Caco-2 (cell line): ENCODE results near the gene ZC2HC1C. TPM values are rescaled to one million over a fixed set of nuclear protein-coding genes. Genes with fewer than 3 reads are reported as not detected.

Experiments
- BruUV-seq: library from RNA; stranded (reverse); fragments of 400-500 nt; replicated peaks from 2 replicates; lab custom pipeline; 2021; lab: Mats Ljungman, UMichigan
- CTCF ChIA-PET: fragments of 300-600 bp; sonication (Branson Sonifier 250); formaldehyde crosslinking; loops from one replicate; lab custom pipeline; 2022; ENCODE audit warnings: antibody characterized with exemption; lab: Charles Lee
- POLR2A ChIA-PET: fragments of 300-600 bp; sonication (Branson Sonifier 250); formaldehyde crosslinking; loops from one replicate; lab custom pipeline; 2022; ENCODE audit warnings: antibody characterized with exemption; lab: Charles Lee
- DNase-seq, 2 experiments: peaks; one replicate each; pipeline versions ENCODE4 v3.0.0 to v3.0.0-alpha.2; 2020 to 2022
- H3K27me3 ChIP-seq: replicated peaks from 2 replicates; pipeline ENCODE4 v1.6.0; 2011; ENCODE audit warnings: low read length; ENCODE audit not compliant: control insufficient read depth, insufficient read depth
- H3K36me3 ChIP-seq: 2 replicates; pipeline ENCODE4 v1.5.1; 2011; ENCODE audit warnings: low read length; ENCODE audit not compliant: control insufficient read depth, insufficient read depth
- H3K4me1 ChIP-seq: fragments of 250-450 bp; sonication (Bioruptor Pico); 2 replicates; pipeline ENCODE4 v1.5.1; 2020; ENCODE audit warnings: mild to moderate bottlenecking
- H3K4me3 ChIP-seq: 2 replicates; pipeline ENCODE4 v1.5.1; 2011; ENCODE audit warnings: low read depth, mild to moderate bottlenecking, control low read depth, low read length
- H3K9me3 ChIP-seq: fragments of 250-450 bp; sonication (Bioruptor Pico); 2 replicates; pipeline ENCODE4 v1.5.1; 2020; ENCODE audit warnings: mild to moderate bottlenecking, moderate library complexity
- H3K27ac Mint-ChIP-seq: one replicate; pipeline ENCODE4 v1.8.0; 2022; ENCODE audit warnings: mixed read lengths; ENCODE audit not compliant: unreplicated experiment
- H3K27me3 Mint-ChIP-seq: one replicate; pipeline ENCODE4 v1.8.0; 2022; ENCODE audit warnings: mixed read lengths; ENCODE audit not compliant: insufficient read depth, unreplicated experiment
- H3K36me3 Mint-ChIP-seq: one replicate; pipeline ENCODE4 v1.8.0; 2022; ENCODE audit warnings: mild to moderate bottlenecking, mixed read lengths; ENCODE audit not compliant: insufficient read depth, unreplicated experiment
- H3K4me1 Mint-ChIP-seq: one replicate; pipeline ENCODE4 v1.8.0; 2022; ENCODE audit warnings: low read depth, mixed read lengths; ENCODE audit not compliant: unreplicated experiment
- H3K4me3 Mint-ChIP-seq: one replicate; pipeline ENCODE4 v1.8.0; 2022; ENCODE audit warnings: mild to moderate bottlenecking, moderate library complexity, mixed read lengths; ENCODE audit not compliant: unreplicated experiment
- H3K9me3 Mint-ChIP-seq: one replicate; pipeline ENCODE4 v1.8.0; 2022; ENCODE audit warnings: mixed read lengths; ENCODE audit not compliant: unreplicated experiment
- CTCF ChIP-seq, 2 experiments: fragments of 200-600 bp in 1 of 2; IDR thresholded peaks; 1 replicate in 1 of 2; 2 replicates in 1 of 2; pipeline versions ENCODE4 v1.5.1 to v1.8.0; 2011 to 2022; ENCODE audit warnings: antibody characterized with exemption in 1 of 2, control low read depth in 1 of 2, inconsistent platforms in 1 of 2, low read depth in 1 of 2, low read length in 1 of 2, mild to moderate bottlenecking in 1 of 2, moderate library complexity in 1 of 2; ENCODE audit not compliant: insufficient read depth in 1 of 2, severe bottlenecking in 1 of 2, unreplicated experiment in 1 of 2
- intact Hi-C: fragments of 100-400 bp; cut with micrococcal nuclease; formaldehyde crosslinking; loops from one replicate; pipeline ENCODE4 v1.10.0; 2022; ENCODE audit not compliant: unreplicated experiment
- total RNA-seq: library from RNA; stranded (reverse); gene quantifications from 2 replicates; pipeline ENCODE4 v1.2.3, GENCODE V29; 2022

The ZC2HC1C gene
- total RNA-seq, 1 experiment from 2014 or later, result 2.5 TPM

GRCh38 chr14:75030147-75030546, 39.3 kb upstream of the ZC2HC1C start:
- no peaks in the 10 kb centered on the region for H3K27me3 Mint-ChIP-seq
- Histone ChIP-seq H3K4me1 (no peaks in the 10 kb centered on the region), H3K36me3 (no peaks in the 10 kb centered on the region; the same call in 1 of the 2 replicates), H3K4me3 (no peak overlapping the region), H3K27me3 (no peaks in the 10 kb centered on the region), H3K9me3 (no peaks in the 10 kb centered on the region)
- H3K4me3 Mint-ChIP-seq, result no peak overlapping the region
- TF ChIP-seq CTCF (IDR thresholded peaks at IDR 0.05; ENCODE audit: insufficient read depth in 1 of 2, low read depth in 1 of 2, low read length in 1 of 2, severe bottlenecking in 1 of 2, unreplicated experiment in 1 of 2), result no peak
- ChIA-PET POLR2A (interaction anchor here (0.7 kb wide), 1 partner anchor 613 kb away, joined by 3 read pairs; no protein-coding TSS in a partner anchor), CTCF (no interaction called here)
- no TSS peak for BruUV-seq
- intact Hi-C loops, result no loop called here
- no peak for DNase-seq
- no peaks in the 10 kb centered on the region for H3K9me3 Mint-ChIP-seq
- H3K4me1 Mint-ChIP-seq, result no peaks in the 10 kb centered on the region
- H3K36me3 Mint-ChIP-seq, result peaks cover 45% of the 10 kb centered on the region
- H3K27ac Mint-ChIP-seq, result no peak overlapping the region

GRCh38 chr14:75032939-75033338, 36.5 kb upstream of the ZC2HC1C start:
- Mint-ChIP-seq H3K4me1 (no peaks in the 10 kb centered on the region), H3K9me3 (no peaks in the 10 kb centered on the region), H3K4me3 (no peak overlapping the region), H3K27me3 (no peaks in the 10 kb centered on the region), H3K27ac (no peak overlapping the region), H3K36me3 (peaks cover 57% of the 10 kb centered on the region)
- no peak overlapping the region for H3K4me3 ChIP-seq
- CTCF ChIA-PET, result no interaction called here
- no peaks in the 10 kb centered on the region for H3K27me3 ChIP-seq
- H3K9me3 ChIP-seq, result no peaks in the 10 kb centered on the region
- no TSS peak for BruUV-seq
- POLR2A ChIA-PET, result no interaction called here
- intact Hi-C loops, result no loop called here
- H3K36me3 ChIP-seq, result no peaks in the 10 kb centered on the region; the same call in none of the 2 replicates
- no peaks in the 10 kb centered on the region for H3K4me1 ChIP-seq
- no peak for DNase-seq
- no peak for TF ChIP-seq CTCF (IDR thresholded peaks at IDR 0.05; ENCODE audit: insufficient read depth in 1 of 2, low read depth in 1 of 2, low read length in 1 of 2, severe bottlenecking in 1 of 2, unreplicated experiment in 1 of 2)

GRCh38 chr14:75040507-75040906, 28.9 kb upstream of the ZC2HC1C start:
- Mint-ChIP-seq H3K9me3 (no peaks in the 10 kb centered on the region), H3K27me3 (no peaks in the 10 kb centered on the region), H3K4me3 (no peak overlapping the region), H3K36me3 (peaks cover 17% of the 10 kb centered on the region), H3K4me1 (peaks cover 13% of the 10 kb centered on the region), H3K27ac (no peak overlapping the region)
- Histone ChIP-seq H3K4me3 (no peak overlapping the region), H3K36me3 (peaks cover 2% of the 10 kb centered on the region), H3K27me3 (no peaks in the 10 kb centered on the region), H3K9me3 (no peaks in the 10 kb centered on the region), H3K4me1 (peaks cover 17% of the 10 kb centered on the region)
- TF ChIP-seq CTCF (IDR thresholded peaks at IDR 0.05; ENCODE audit: insufficient read depth in 1 of 2, low read depth in 1 of 2, low read length in 1 of 2, severe bottlenecking in 1 of 2, unreplicated experiment in 1 of 2), result no peak
- no peak for DNase-seq
- POLR2A ChIA-PET, result no interaction called here
- intact Hi-C loops, result no loop called here
- CTCF ChIA-PET, result no interaction called here
- BruUV-seq, result no TSS peak
